GM21447 (cell line): Measurements from ENCODE around the gene RETSAT.
A peak's percentile ranks its signal among the peaks of the same experiment; 100 is the strongest.
"Not testable (repeated sequence)": the region's sequence is repeated elsewhere in the genome, so short reads cannot be mapped to it uniquely, and the experiment has no call there.

Source experiments
- ATAC-seq: cut with Tn5 transposase; IDR thresholded peaks from one replicate; pipeline ENCODE4 v1.9.1; 2021; ENCODE audit not compliant: unreplicated experiment

Gene RETSAT

GRCh38 chr2:85354286-85355072 lies at the start of gene RETSAT, which contains the start of gene ELMOD3:
TSS of gene RETSAT (minus strand) at chr2:85354528. CDS start at chr2:85354507, 21 bp downstream.
TSS of gene ELMOD3 (plus strand) at chr2:85354769. CDS start at chr2:85357199, 2,430 bp downstream.
- ATAC-seq: peak; percentile 96

- no peak for ATAC-seq
These were observed 47.5 kb upstream of the RETSAT start for GRCh38 chr2:85401844-85402243.

- ATAC-seq: no peak
These were observed 47.1 kb upstream of the RETSAT start for GRCh38 chr2:85401464-85401805.

- ATAC-seq: no peak
These were observed 46.5 kb upstream of the RETSAT start for GRCh38 chr2:85400541-85401463.

- no peak for ATAC-seq
These were observed 45.7 kb upstream of the RETSAT start for GRCh38 chr2:85400023-85400422.

GRCh38 chr2:85399183-85399455 lies 44.8 kb upstream of the RETSAT start:
- no peak for ATAC-seq

- ATAC-seq: no peak
These were observed 44.3 kb upstream of the RETSAT start for GRCh38 chr2:85398426-85399182.

- ATAC-seq: no peak
These were observed 43.6 kb upstream of the RETSAT start for GRCh38 chr2:85397925-85398331.

- ATAC-seq: no peak
These were observed 42.5 kb upstream of the RETSAT start for GRCh38 chr2:85396531-85397470.

- ATAC-seq: no peak
These were observed 41.7 kb upstream of the RETSAT start for GRCh38 chr2:85395912-85396475.

- ATAC-seq: no peak
These were observed 40.6 kb upstream of the RETSAT start for GRCh38 chr2:85394976-85395375.

- ATAC-seq: no peak
These were observed 39.9 kb upstream of the RETSAT start for GRCh38 chr2:85394261-85394681.

- no peak for ATAC-seq
These were observed 39.5 kb upstream of the RETSAT start for GRCh38 chr2:85393836-85394235.

- ATAC-seq: no peak
These were observed 36.8 kb upstream of the RETSAT start for GRCh38 chr2:85390941-85391669.

GRCh38 chr2:85388878-85389538 lies 34.7 kb upstream of the RETSAT start:
- no peak for ATAC-seq

GRCh38 chr2:85387754-85388153 lies 33.4 kb upstream of the RETSAT start:
- ATAC-seq: no peak

GRCh38 chr2:85385746-85386145 lies 31.4 kb upstream of the RETSAT start:
- no peak for ATAC-seq

GRCh38 chr2:85383850-85384249 lies 29.5 kb upstream of the RETSAT start:
- ATAC-seq: no peak

- ATAC-seq: not testable (repeated sequence)
These were observed 28.8 kb upstream of the RETSAT start for GRCh38 chr2:85383151-85383550.
